Vagina (tissue), 2 donors: ENCODE data around the gene OIT3. TPM values are rescaled to one million over a fixed set of nuclear protein-coding genes. Genes with fewer than 3 reads are reported as not detected.

Experiments used
- DNase-seq, 2 donors: peaks; one replicate each; pipeline ENCODE4 v3.0.0-alpha.2; 2017; ENCODE audit errors: extremely low spot score in 2 of 2
- H3K27ac ChIP-seq: fragments of 200-600 bp; sonication (generic); one replicate; pipeline ENCODE4 v1.5.1; 2019
- H3K27me3 ChIP-seq: fragments of 200-600 bp; sonication (generic); one replicate; pipeline ENCODE4 v1.5.1; 2019
- H3K36me3 ChIP-seq, 2 donors: fragments of 200-600 bp; sonication (generic); one replicate each; pipeline ENCODE4 v1.5.1; 2017 to 2019
- H3K4me1 ChIP-seq: fragments of 200-600 bp; sonication (generic); one replicate; pipeline ENCODE4 v1.5.1; 2019
- H3K4me3 ChIP-seq, 2 donors: fragments of 200-600 bp; sonication (generic); 1 replicate in 1 of 2; 2 replicates in 1 of 2; pipeline ENCODE4 v1.5.1; 2016 to 2019
- H3K9me3 ChIP-seq: fragments of 200-600 bp; sonication (generic); one replicate; pipeline ENCODE4 v1.5.1; 2019
- POLR2A ChIP-seq, 2 donors: fragments of 450-650 bp; IDR thresholded peaks; one replicate each; pipeline ENCODE4 v1.6.1; 2017; ENCODE audit warnings: antibody characterized with exemption in 2 of 2, mild to moderate bottlenecking in 2 of 2, moderate library complexity in 2 of 2
- POLR2AphosphoS5 ChIP-seq, 2 donors: sonication (generic); formaldehyde crosslinking; IDR thresholded peaks; one replicate each; pipeline ENCODE4 v1.9.0; 2017; ENCODE audit warnings: antibody characterized with exemption in 2 of 2, mild to moderate bottlenecking in 2 of 2, low read depth in 1 of 2; ENCODE audit not compliant: insufficient read depth in 1 of 2
- intact Hi-C: fragments of 100-400 bp; cut with DNase I; formaldehyde crosslinking; loops from one replicate; pipeline ENCODE4 v1.15.1; 2023
- total RNA-seq: library from RNA; depleted of rRNA; stranded (reverse); fragments of >200 nt; gene quantifications from one replicate; pipeline ENCODE4 v1.2.3, GENCODE V29; 2016
- TF ChIP-seq, protein P1 (sequence below), 3 experiments: fragments of 450-650 bp in 2 of 3; fragments of 200-600 bp in 1 of 3; sonication (generic) in 1 of 3; IDR thresholded peaks; one replicate each; pipeline ENCODE4 v1.5.1; 2017 to 2019; ENCODE audit warnings: antibody characterized with exemption in 3 of 3, mild to moderate bottlenecking in 2 of 3, moderate library complexity in 2 of 3

Gene OIT3
- total RNA-seq, 1 donor from 2014 or later: not detected

DNA sequence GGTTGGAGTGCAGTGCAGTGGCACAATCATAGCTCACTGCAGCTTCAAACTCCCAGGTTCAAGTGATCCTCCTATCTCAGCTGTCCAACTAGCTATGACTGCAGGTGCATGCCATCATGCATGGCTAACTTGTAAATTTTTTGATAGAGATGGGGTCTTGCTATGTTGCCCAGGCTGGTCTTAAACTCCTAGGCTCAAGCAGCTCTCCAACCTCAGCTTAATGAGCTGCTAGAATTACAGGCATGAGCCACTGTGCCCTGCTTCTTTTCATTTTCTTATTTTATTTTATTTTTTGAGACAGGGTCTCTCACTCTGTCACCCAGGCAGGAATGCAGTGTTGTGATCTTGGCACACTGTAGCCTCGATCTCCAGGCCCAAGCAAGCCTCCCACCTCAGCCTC lies 53.4 kb downstream of the OIT3 start:
- H3K4me3 ChIP-seq: no peak overlapping the region
- H3K27ac ChIP-seq: no peak overlapping the region
- no peak for DNase-seq
- H3K9me3 ChIP-seq: no peaks in the 10 kb centered on the region
- TF ChIP-seq POLR2AphosphoS5 (IDR thresholded peaks at IDR 0.05; ENCODE audit: insufficient read depth in 1 of 2, low read depth in 1 of 2): no peak
- TF ChIP-seq POLR2A (IDR thresholded peaks at IDR 0.05): no peak
- TF ChIP-seq, protein P1, sequence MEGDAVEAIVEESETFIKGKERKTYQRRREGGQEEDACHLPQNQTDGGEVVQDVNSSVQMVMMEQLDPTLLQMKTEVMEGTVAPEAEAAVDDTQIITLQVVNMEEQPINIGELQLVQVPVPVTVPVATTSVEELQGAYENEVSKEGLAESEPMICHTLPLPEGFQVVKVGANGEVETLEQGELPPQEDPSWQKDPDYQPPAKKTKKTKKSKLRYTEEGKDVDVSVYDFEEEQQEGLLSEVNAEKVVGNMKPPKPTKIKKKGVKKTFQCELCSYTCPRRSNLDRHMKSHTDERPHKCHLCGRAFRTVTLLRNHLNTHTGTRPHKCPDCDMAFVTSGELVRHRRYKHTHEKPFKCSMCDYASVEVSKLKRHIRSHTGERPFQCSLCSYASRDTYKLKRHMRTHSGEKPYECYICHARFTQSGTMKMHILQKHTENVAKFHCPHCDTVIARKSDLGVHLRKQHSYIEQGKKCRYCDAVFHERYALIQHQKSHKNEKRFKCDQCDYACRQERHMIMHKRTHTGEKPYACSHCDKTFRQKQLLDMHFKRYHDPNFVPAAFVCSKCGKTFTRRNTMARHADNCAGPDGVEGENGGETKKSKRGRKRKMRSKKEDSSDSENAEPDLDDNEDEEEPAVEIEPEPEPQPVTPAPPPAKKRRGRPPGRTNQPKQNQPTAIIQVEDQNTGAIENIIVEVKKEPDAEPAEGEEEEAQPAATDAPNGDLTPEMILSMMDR (IDR thresholded peaks at IDR 0.05): no peak
- H3K36me3 ChIP-seq: no peaks in the 10 kb centered on the region
- intact Hi-C loops: no loop called here
- no peaks in the 10 kb centered on the region for H3K4me1 ChIP-seq
- H3K27me3 ChIP-seq: no peaks in the 10 kb centered on the region

DNA sequence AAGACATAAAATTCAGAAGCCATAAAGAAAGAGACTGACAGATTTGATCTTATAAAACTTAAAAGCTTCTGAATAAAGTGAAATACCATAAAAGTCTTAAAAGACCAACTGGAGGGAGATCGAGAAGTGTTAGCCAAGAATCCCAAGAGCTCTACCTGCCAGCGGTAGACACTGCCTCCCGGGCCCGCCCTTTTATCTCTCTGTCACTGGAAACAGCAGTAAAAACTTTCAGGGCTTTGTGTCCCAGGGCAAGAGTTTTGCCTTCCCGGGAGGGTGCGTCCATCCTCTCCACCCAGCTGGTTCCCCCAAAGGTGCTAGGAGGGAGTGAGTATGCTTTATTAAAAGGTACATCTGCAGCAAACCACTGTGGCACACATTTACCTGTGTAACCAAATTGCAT lies 55.2 kb downstream of the OIT3 start:
- no peaks in the 10 kb centered on the region for H3K36me3 ChIP-seq
- intact Hi-C loops: no loop called here
- H3K4me1 ChIP-seq: no peaks in the 10 kb centered on the region
- H3K27me3 ChIP-seq: no peaks in the 10 kb centered on the region
- no peaks in the 10 kb centered on the region for H3K9me3 ChIP-seq
- H3K27ac ChIP-seq: no peak overlapping the region
- no peak for DNase-seq
- no peak overlapping the region for H3K4me3 ChIP-seq
- TF ChIP-seq POLR2AphosphoS5 (IDR thresholded peaks at IDR 0.05; ENCODE audit: insufficient read depth in 1 of 2, low read depth in 1 of 2) (no peak), POLR2A (IDR thresholded peaks at IDR 0.05) (no peak)
- TF ChIP-seq, protein P1 (IDR thresholded peaks at IDR 0.05): no peak

GRCh38 chr10:72951760-72952159 lies 58.2 kb downstream of the OIT3 start:
- intact Hi-C loops: no loop called here
- H3K9me3 ChIP-seq: no peaks in the 10 kb centered on the region
- no peak for TF ChIP-seq POLR2AphosphoS5 (IDR thresholded peaks at IDR 0.05; ENCODE audit: insufficient read depth in 1 of 2, low read depth in 1 of 2)
- no peak for TF ChIP-seq POLR2A (IDR thresholded peaks at IDR 0.05)
- TF ChIP-seq, protein P1 (IDR thresholded peaks at IDR 0.05): no peak

GRCh38 chr10:72952189-72952588 lies 58.6 kb downstream of the OIT3 start:
- H3K4me3 ChIP-seq: no peak overlapping the region
- intact Hi-C loops: no loop called here

More at GRCh38 chr10:72951760-72952159, 58.2 kb downstream of the OIT3 start:
- Histone ChIP-seq H3K27ac (no peak overlapping the region), H3K27me3 (no peaks in the 10 kb centered on the region), H3K4me1 (no peaks in the 10 kb centered on the region), H3K36me3 (no peaks in the 10 kb centered on the region), H3K4me3 (no peak overlapping the region)
- no peak for DNase-seq

DNA sequence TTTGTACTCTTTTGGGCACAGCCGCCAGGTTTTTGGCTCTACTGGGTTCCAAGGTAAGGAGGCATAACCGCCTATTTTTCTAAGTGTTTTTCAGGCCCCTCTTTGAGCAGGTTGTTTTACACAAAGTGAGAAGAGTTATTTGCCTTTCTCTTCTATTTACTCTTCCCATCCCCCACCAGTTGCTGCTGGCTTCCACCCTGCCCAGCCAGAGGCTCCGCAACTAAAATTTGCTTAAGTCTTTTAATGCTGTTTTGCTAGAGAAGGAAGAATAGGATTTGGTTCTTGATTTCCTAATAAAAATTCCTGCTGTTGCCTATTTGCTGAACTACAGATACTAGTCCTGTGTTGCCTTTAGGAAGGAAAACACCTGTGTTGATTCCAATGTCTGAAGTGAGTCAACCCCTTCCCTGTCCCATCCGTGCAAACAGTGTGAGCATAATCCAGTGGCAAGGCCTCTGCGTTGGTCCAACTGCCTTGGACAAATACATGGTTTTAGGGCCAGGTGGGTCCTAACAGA lies 59.2 kb downstream of the OIT3 start:
- no peaks in the 10 kb centered on the region for H3K36me3 ChIP-seq
- no peaks in the 10 kb centered on the region for H3K4me1 ChIP-seq
- no peaks in the 10 kb centered on the region for H3K9me3 ChIP-seq
- no peaks in the 10 kb centered on the region for H3K27me3 ChIP-seq
- no peak overlapping the region for H3K4me3 ChIP-seq
- H3K27ac ChIP-seq: no peak overlapping the region
- intact Hi-C loops: no loop called here
- no peak for DNase-seq
- no peak for TF ChIP-seq POLR2AphosphoS5 (IDR thresholded peaks at IDR 0.05; ENCODE audit: insufficient read depth in 1 of 2, low read depth in 1 of 2)

More at GRCh38 chr10:72952189-72952588, 58.6 kb downstream of the OIT3 start:
- Histone ChIP-seq H3K9me3 (no peaks in the 10 kb centered on the region), H3K27ac (no peak overlapping the region), H3K27me3 (no peaks in the 10 kb centered on the region), H3K36me3 (no peaks in the 10 kb centered on the region), H3K4me1 (no peaks in the 10 kb centered on the region)
- no peak for DNase-seq
- TF ChIP-seq POLR2AphosphoS5 (IDR thresholded peaks at IDR 0.05; ENCODE audit: insufficient read depth in 1 of 2, low read depth in 1 of 2) (no peak), POLR2A (IDR thresholded peaks at IDR 0.05) (no peak)
- TF ChIP-seq, protein P1 (IDR thresholded peaks at IDR 0.05): no peak
